Measurements from ENCODE around the gene TEX47.

The TEX47 gene

GRCh38 chr7:88795553-88795952 is at the start of gene TEX47:
Gene TEX47, minus strand, starts transcription at chr7:88795737. Its CDS starts 795 bp downstream, at chr7:88794942.
- Histone ChIP-seq H3K9ac (ENCODE audit: low read depth, low read length) (no peak within 1 kb of the TSS), H3K4me1 (ENCODE audit: insufficient read depth, low read length) (no peaks in the 10 kb centered on the region), H3K36me3 (ENCODE audit: insufficient read depth, low read length) (no peaks in the 10 kb centered on the region), H3K9me3 (ENCODE audit: control insufficient read depth, insufficient read depth, low read length) (no peaks in the 10 kb centered on the region)

DNA sequence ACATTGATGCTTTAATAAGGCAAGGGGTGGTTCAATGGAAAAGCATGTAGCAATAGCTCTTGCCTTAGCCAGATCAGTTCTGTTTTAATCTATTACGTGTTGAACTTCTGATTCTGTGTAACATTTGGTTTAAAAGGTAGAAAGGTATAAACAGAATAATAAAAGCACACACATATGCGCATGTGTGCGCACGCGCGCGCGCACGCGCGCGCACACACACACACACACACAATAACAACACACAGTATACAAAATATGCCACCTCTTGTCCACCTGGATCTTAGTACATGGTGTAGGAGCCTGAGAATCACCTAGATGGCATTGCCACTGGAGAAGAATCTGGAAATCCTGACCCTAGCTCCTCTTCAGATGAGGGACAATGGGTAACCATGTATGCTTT is 49.6 kb upstream of the TEX47 start:
- Histone ChIP-seq H3K4me1 (ENCODE audit: insufficient read depth, low read length) (no peaks in the 10 kb centered on the region), H3K9ac (ENCODE audit: low read depth, low read length) (no peak overlapping the region), H3K36me3 (ENCODE audit: insufficient read depth, low read length) (no peaks in the 10 kb centered on the region), H3K9me3 (ENCODE audit: control insufficient read depth, insufficient read depth, low read length) (no peaks in the 10 kb centered on the region)

DNA sequence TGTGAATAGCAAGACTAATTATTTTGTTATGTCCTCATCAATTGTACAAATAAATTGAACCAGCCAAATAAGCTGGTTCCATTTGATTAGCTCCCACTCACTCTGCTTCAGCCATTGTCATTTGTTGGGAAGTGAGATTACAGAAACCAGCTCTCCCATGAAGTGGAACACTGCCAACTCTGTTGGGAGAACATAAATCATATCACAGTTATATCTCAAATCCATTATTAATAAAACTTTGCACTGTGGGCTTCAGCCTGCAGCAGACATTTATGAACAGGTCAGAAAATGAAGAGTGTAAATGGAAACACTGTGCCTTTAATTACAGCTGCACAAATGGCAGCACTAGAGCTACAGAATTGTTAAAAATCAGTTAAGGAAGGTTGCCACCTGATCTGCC is 46.7 kb upstream of the TEX47 start:
- H3K9me3 ChIP-seq (ENCODE audit: control insufficient read depth, insufficient read depth, low read length): no peaks in the 10 kb centered on the region
- H3K9ac ChIP-seq (ENCODE audit: low read depth, low read length): no peak overlapping the region
- H3K36me3 ChIP-seq (ENCODE audit: insufficient read depth, low read length): no peaks in the 10 kb centered on the region
- no peaks in the 10 kb centered on the region for H3K4me1 ChIP-seq (ENCODE audit: insufficient read depth, low read length)

GRCh38 chr7:88835147-88835728 is 39.7 kb upstream of the TEX47 start:
- Histone ChIP-seq H3K36me3 (ENCODE audit: insufficient read depth, low read length) (no peaks in the 10 kb centered on the region), H3K9ac (ENCODE audit: low read depth, low read length) (no peak overlapping the region), H3K9me3 (ENCODE audit: control insufficient read depth, insufficient read depth, low read length) (no peaks in the 10 kb centered on the region), H3K4me1 (ENCODE audit: insufficient read depth, low read length) (no peaks in the 10 kb centered on the region)

- H3K4me1 ChIP-seq (ENCODE audit: insufficient read depth, low read length): no peaks in the 10 kb centered on the region
- H3K9me3 ChIP-seq (ENCODE audit: control insufficient read depth, insufficient read depth, low read length): no peaks in the 10 kb centered on the region; the same call in 1 of the 2 replicates
- H3K36me3 ChIP-seq (ENCODE audit: insufficient read depth, low read length): no peaks in the 10 kb centered on the region
- H3K9ac ChIP-seq (ENCODE audit: low read depth, low read length): no peak overlapping the region
These were observed 30.7 kb upstream of the TEX47 start for GRCh38 chr7:88826222-88826621.

- no peaks in the 10 kb centered on the region for H3K4me1 ChIP-seq (ENCODE audit: insufficient read depth, low read length)
- H3K9ac ChIP-seq (ENCODE audit: low read depth, low read length): no peak overlapping the region
- H3K9me3 ChIP-seq (ENCODE audit: control insufficient read depth, insufficient read depth, low read length): no peaks in the 10 kb centered on the region
- H3K36me3 ChIP-seq (ENCODE audit: insufficient read depth, low read length): no peaks in the 10 kb centered on the region
These were observed 23.0 kb upstream of the TEX47 start for GRCh38 chr7:88818552-88818951.

GRCh38 chr7:88806280-88807037 is 10.9 kb upstream of the TEX47 start:
- no peaks in the 10 kb centered on the region for H3K36me3 ChIP-seq (ENCODE audit: insufficient read depth, low read length)

DNA sequence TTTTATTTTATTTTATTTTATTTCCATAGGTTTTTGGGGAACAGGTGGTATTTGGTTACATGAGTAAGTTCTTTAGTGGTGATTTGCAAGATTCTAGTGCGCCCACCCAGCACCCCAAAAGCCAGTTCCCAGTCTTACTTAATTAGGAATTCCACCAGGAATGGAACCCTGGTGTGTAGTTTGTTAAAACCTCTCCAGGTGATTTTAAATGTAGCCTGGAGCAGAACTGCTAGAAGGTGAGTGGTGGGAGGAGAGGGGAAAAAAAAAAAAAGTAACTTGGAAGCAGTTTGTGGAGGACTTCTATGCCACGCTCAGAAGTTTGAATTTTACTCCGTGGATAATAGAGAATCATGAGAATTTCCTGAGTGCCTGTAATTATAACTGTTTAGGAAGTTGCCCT is 5.5 kb upstream of the TEX47 start:
- H3K4me1 ChIP-seq (ENCODE audit: insufficient read depth, low read length): peaks cover 4% of the 10 kb centered on the region; the same call in 1 of the 2 replicates
- H3K9ac ChIP-seq (ENCODE audit: low read depth, low read length): no peak overlapping the region
- no peaks in the 10 kb centered on the region for H3K9me3 ChIP-seq (ENCODE audit: control insufficient read depth, insufficient read depth, low read length)
- no peaks in the 10 kb centered on the region for H3K36me3 ChIP-seq (ENCODE audit: insufficient read depth, low read length)

More at GRCh38 chr7:88806280-88807037, 10.9 kb upstream of the TEX47 start:
- Histone ChIP-seq H3K9ac (ENCODE audit: low read depth, low read length) (no peak overlapping the region), H3K9me3 (ENCODE audit: control insufficient read depth, insufficient read depth, low read length) (no peaks in the 10 kb centered on the region), H3K4me1 (ENCODE audit: insufficient read depth, low read length) (peaks cover under 1% of the 10 kb centered on the region; the same call in 1 of the 2 replicates)

DNA sequence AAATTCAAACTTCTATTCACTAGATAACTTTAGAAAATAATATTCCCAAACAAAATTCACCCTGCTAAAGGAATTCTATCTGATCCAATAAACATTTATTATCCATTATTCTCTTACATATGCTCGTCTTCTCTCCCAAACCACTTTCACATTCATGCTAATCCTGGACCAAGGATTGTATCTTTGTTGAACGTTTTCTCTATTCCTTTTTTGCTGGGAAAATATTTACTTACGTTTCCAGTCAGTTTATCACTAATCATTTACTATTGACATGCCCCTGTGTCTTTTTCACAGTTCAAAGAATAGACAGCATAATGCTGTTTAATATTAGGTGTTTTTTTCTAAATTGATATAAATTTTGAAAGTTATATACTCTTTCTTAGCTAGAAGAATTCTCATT is 3.2 kb downstream of the TEX47 start:
- Histone ChIP-seq H3K4me1 (ENCODE audit: insufficient read depth, low read length) (no peaks in the 10 kb centered on the region), H3K36me3 (ENCODE audit: insufficient read depth, low read length) (no peaks in the 10 kb centered on the region), H3K9ac (ENCODE audit: low read depth, low read length) (no peak overlapping the region), H3K9me3 (ENCODE audit: control insufficient read depth, insufficient read depth, low read length) (no peaks in the 10 kb centered on the region)

DNA sequence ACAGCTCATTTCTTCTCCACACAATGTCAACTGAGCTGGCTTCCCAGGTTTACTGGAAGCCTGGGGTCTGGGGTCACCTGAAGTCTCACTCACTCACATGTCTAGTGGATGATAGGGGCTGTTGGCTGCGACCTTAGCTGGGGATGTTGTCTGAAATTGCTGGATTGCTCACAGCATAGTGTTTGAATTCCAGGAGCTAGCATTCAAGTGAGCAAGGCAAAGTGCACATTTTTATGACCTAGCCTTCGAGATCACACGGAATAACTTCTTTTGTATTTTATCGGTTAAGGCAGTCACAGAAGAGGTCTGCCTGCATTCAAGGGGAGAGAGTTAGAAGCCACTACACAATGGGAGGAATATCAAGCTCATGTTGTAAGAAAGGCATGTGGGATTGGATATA is 3.6 kb downstream of the TEX47 start:
- Histone ChIP-seq H3K36me3 (ENCODE audit: insufficient read depth, low read length) (no peaks in the 10 kb centered on the region), H3K9ac (ENCODE audit: low read depth, low read length) (no peak overlapping the region), H3K4me1 (ENCODE audit: insufficient read depth, low read length) (no peaks in the 10 kb centered on the region), H3K9me3 (ENCODE audit: control insufficient read depth, insufficient read depth, low read length) (no peaks in the 10 kb centered on the region)

DNA sequence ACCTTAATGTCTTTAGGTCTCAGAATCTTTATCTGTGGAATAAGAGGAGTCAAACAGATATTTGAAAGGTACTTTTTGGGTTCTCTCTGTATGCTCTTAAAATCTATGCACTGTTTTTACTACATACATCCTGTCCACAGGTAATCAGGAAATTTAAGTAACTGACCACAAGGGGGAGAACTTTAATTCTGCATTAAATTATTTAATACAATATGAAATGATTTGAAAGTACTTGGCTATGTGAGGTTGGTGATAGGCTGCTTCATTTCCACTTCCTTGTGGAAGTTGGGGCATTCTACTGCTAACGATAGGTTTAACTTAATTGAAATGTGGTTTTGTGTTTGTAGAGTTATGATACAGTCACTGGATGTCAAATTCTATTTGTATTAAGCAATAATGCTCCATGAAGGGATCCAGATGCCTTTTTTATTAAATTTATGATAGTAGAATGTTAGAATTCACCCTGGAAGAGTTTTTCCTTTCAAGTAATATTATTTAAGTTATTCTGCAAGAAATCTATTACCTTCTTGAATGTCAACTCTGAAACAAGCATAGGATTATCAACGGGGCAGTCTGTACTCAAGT is 6.0 kb downstream of the TEX47 start:
- no peaks in the 10 kb centered on the region for H3K4me1 ChIP-seq (ENCODE audit: insufficient read depth, low read length)
- no peaks in the 10 kb centered on the region for H3K9me3 ChIP-seq (ENCODE audit: control insufficient read depth, insufficient read depth, low read length)
- H3K9ac ChIP-seq (ENCODE audit: low read depth, low read length): no peak overlapping the region
- H3K36me3 ChIP-seq (ENCODE audit: insufficient read depth, low read length): no peaks in the 10 kb centered on the region

DNA sequence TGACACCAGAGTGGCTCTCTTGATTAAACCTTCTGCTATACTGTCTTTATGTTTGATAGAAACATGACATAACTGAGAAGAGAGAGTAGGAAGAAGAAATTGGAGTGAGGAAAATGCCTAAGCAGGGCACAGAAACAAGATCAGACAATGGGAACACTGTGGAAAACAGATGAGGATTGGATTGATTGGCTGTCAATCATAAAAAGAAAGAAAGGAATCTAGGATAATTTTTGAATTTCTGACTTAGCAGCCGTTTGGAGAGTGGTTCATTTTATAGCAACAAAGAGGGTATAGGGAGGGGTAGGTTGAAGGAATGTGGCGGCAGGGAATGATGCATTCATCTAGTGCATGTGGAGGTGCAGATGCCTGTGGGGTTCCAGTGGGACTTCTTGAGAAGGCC is 7.8 kb downstream of the TEX47 start:
- no peaks in the 10 kb centered on the region for H3K9me3 ChIP-seq (ENCODE audit: control insufficient read depth, insufficient read depth, low read length)
- no peak overlapping the region for H3K9ac ChIP-seq (ENCODE audit: low read depth, low read length)
- no peaks in the 10 kb centered on the region for H3K4me1 ChIP-seq (ENCODE audit: insufficient read depth, low read length)
- no peaks in the 10 kb centered on the region for H3K36me3 ChIP-seq (ENCODE audit: insufficient read depth, low read length)

DNA sequence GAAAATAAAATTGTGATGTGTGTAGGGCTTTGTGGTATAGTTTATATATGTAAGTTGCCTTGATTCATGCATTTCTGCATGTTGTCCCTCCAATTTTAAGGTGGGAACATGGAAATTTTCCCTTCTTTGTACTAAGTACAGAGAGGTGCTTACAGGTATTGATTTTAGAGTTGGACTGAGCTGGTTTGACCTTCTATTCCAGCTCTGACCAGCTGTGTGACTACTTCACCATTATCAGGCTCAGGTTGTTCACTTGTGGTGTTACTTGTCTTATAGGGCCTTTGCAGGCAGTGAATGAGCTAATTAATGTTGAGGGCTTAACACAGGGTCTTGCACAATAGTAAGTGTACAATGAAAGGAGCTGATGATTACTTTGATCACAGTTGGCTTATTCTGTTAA is 19.7 kb downstream of the TEX47 start:
- Histone ChIP-seq H3K9me3 (ENCODE audit: control insufficient read depth, insufficient read depth, low read length) (no peaks in the 10 kb centered on the region), H3K36me3 (ENCODE audit: insufficient read depth, low read length) (no peaks in the 10 kb centered on the region), H3K9ac (ENCODE audit: low read depth, low read length) (no peak overlapping the region), H3K4me1 (ENCODE audit: insufficient read depth, low read length) (no peaks in the 10 kb centered on the region)

DNA sequence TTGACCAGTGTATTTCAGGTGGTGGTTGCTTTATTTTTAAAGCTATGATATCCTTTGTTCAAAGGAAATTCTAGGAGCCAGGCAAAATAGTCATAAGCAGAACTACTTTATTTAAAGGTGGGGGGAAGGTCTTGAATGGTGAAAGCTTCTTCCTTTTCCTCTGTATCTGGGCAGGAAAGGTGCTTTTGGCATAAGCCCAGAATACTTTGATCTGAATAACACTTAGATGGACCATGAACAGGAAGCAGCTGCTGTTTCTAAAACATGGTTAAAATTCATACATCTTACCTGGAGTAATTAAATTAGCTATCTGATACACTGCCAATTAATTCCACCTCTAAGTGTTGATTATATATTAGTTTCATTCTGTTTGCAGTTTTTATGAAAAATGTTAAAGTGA is 22.8 kb downstream of the TEX47 start:
- no peaks in the 10 kb centered on the region for H3K36me3 ChIP-seq (ENCODE audit: insufficient read depth, low read length)
- no peak overlapping the region for H3K9ac ChIP-seq (ENCODE audit: low read depth, low read length)
- no peaks in the 10 kb centered on the region for H3K4me1 ChIP-seq (ENCODE audit: insufficient read depth, low read length)
- no peaks in the 10 kb centered on the region for H3K9me3 ChIP-seq (ENCODE audit: control insufficient read depth, insufficient read depth, low read length)

DNA sequence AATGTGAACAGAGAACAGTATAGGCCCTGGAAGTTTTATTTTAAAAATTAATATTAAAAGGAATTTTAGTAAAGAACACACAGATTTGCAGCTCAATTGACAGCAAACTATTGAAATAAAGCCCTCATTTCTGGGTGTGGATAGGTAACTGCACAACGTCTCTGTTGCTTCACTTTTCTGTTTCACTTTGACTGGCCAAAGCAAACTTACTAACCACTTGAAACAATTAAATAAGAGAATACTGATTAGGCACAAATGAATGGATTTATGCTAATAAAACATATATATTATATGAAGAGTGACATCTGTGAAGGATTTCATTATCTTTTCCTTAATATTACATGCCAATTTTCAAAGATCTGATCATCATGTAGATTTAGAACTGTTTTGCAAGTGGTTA is 24.1 kb downstream of the TEX47 start:
- Histone ChIP-seq H3K9me3 (ENCODE audit: control insufficient read depth, insufficient read depth, low read length) (no peaks in the 10 kb centered on the region), H3K9ac (ENCODE audit: low read depth, low read length) (no peak overlapping the region), H3K36me3 (ENCODE audit: insufficient read depth, low read length) (no peaks in the 10 kb centered on the region), H3K4me1 (ENCODE audit: insufficient read depth, low read length) (no peaks in the 10 kb centered on the region)

Data from ES-I3 (cell line).